GM21360 (cell line): Measurements from ENCODE around the gene FAM219A.
"Not testable (repeated sequence)": the region's sequence is repeated elsewhere in the genome, so short reads cannot be mapped to it uniquely, and the experiment has no call there.

ENCODE experiments used
- ATAC-seq: cut with Tn5 transposase; IDR thresholded peaks from one replicate; pipeline ENCODE4 v1.9.1; 2021; ENCODE audit warnings: mild to moderate bottlenecking, moderate library complexity; ENCODE audit not compliant: unreplicated experiment

The FAM219A gene

GRCh38 chr9:34446468-34446891 lies 11.9 kb downstream of the FAM219A start:
- ATAC-seq: no peak

GRCh38 chr9:34443976-34444375 lies 14.4 kb downstream of the FAM219A start:
- ATAC-seq: no peak

- no peak for ATAC-seq
These were observed 14.8 kb downstream of the FAM219A start for GRCh38 chr9:34443533-34443932.

GRCh38 chr9:34442770-34443169 lies 15.6 kb downstream of the FAM219A start:
- no peak for ATAC-seq

GRCh38 chr9:34440017-34440416 lies 18.4 kb downstream of the FAM219A start:
- ATAC-seq: no peak

GRCh38 chr9:34438465-34438864 lies 19.9 kb downstream of the FAM219A start:
- not testable (repeated sequence) for ATAC-seq

GRCh38 chr9:34437926-34438307 lies 20.5 kb downstream of the FAM219A start:
- ATAC-seq: not testable (repeated sequence)

GRCh38 chr9:34437006-34437925 lies 21.1 kb downstream of the FAM219A start:
- ATAC-seq: no peak

GRCh38 chr9:34431667-34432066 lies 26.7 kb downstream of the FAM219A start:
- ATAC-seq: no peak

GRCh38 chr9:34430843-34431437 lies 27.4 kb downstream of the FAM219A start:
- no peak for ATAC-seq

GRCh38 chr9:34428325-34428958 lies 29.9 kb downstream of the FAM219A start:
- ATAC-seq: no peak

- no peak for ATAC-seq
These were observed 31.9 kb downstream of the FAM219A start for GRCh38 chr9:34426347-34427074.

GRCh38 chr9:34419716-34420504 lies 38.5 kb downstream of the FAM219A start:
- ATAC-seq: no peak

- no peak for ATAC-seq
These were observed 40.6 kb downstream of the FAM219A start for GRCh38 chr9:34417734-34418133.

GRCh38 chr9:34413231-34413852 lies 45.0 kb downstream of the FAM219A start:
- no peak for ATAC-seq

GRCh38 chr9:34412336-34412735 lies 46.0 kb downstream of the FAM219A start:
- no peak for ATAC-seq

- ATAC-seq: no peak
These were observed 49.2 kb downstream of the FAM219A start for GRCh38 chr9:34409154-34409553.

- ATAC-seq: no peak
These were observed 50.2 kb downstream of the FAM219A start for GRCh38 chr9:34408173-34408572.

- ATAC-seq: no peak
These were observed 52.2 kb downstream of the FAM219A start for GRCh38 chr9:34406219-34406618.

GRCh38 chr9:34405719-34406118 lies 52.7 kb downstream of the FAM219A start:
- ATAC-seq: no peak
